ENCODE results near the gene CTSD. TPM values are rescaled to one million over a fixed set of nuclear protein-coding genes. Genes with fewer than 3 reads are reported as not detected.

The CTSD gene
- total and polyA plus RNA-seq, 2 of the 4 experiments (the other 2 are of a cell fraction): 39.8 to 166 TPM

GRCh38 chr11:1768141-1768469 is 4.4 kb upstream of the CTSD start:
- H3K14ac ChIP-seq (replicated peaks; ENCODE audit: low read depth, low read length): no peak overlapping the region
- no peak overlapping the region for H3K4me3 ChIP-seq (ENCODE audit: insufficient read depth, low read depth, low read length)
- peaks cover 13% of the 10 kb centered on the region for H3K4me1 ChIP-seq (ENCODE audit: control insufficient read depth, insufficient read depth, low read length)
- no peak overlapping the region for H2BK5ac ChIP-seq (ENCODE audit: low read depth, low read length, poor library complexity, severe bottlenecking)
- H3K79me1 ChIP-seq (ENCODE audit: low read depth in 1 of 2, low read length in 2 of 2): peaks cover 0 to 3% of the 10 kb centered on the region in 2 experiments; a peak in 2 of 4 replicates
- no peak overlapping the region for H4K8ac ChIP-seq (ENCODE audit: low read depth in 2 of 2, low read length in 2 of 2)
- TF ChIP-seq POLR2A (IDR thresholded peaks at IDR 0.05; ENCODE audit: low read depth, low read length) (no peak), BHLHE40 (IDR thresholded peaks at IDR 0.05; ENCODE audit: low read depth, low read length) (no peak), CTCF (conservative IDR thresholded peaks at IDR 0.05; ENCODE audit: low read depth, low read length) (no peak), MAFK (IDR thresholded peaks at IDR 0.05; ENCODE audit: low read depth, low read length) (no peak), CHD1 (IDR thresholded peaks at IDR 0.05; ENCODE audit: low read depth, low read length) (no peak)
- no peak overlapping the region for H3K18ac ChIP-seq (ENCODE audit: low read depth, low read length)
- in situ Hi-C loops (cut with MboI; ENCODE audit: low sequenced_read_pairs) (no loop called here), intact Hi-C loops (cut with micrococcal nuclease) (no loop called here), dilution Hi-C loops (cut with HindIII; ENCODE audit: low sequenced_read_pairs, unreplicated experiment) (no loop called here)
- no TSS peak for BruUV-seq (replicated peaks)
- peak overlapping the region; percentile 33 for H2AFZ ChIP-seq (replicated peaks; ENCODE audit: low read length, poor library complexity)
- no peaks in the 10 kb centered on the region for H3K9me3 ChIP-seq (ENCODE audit: control insufficient read depth, insufficient read depth, low read length)
- no peak overlapping the region for H2BK120ac ChIP-seq (ENCODE audit: low read depth, low read length)
- no peak overlapping the region for H4K5ac ChIP-seq (ENCODE audit: low read depth, low read length)
- no peaks in the 10 kb centered on the region for H4K20me1 ChIP-seq (ENCODE audit: insufficient read depth, low read length)
- H3K36me3 ChIP-seq (ENCODE audit: control insufficient read depth, insufficient read depth, low read length): no peaks in the 10 kb centered on the region
- H2AK9ac ChIP-seq (replicated peaks; ENCODE audit: low read depth, low read length, poor library complexity): no peak overlapping the region
- H3K4me2 ChIP-seq (ENCODE audit: low read depth, low read length): no peak overlapping the region
- 60% methylated on average over 1 of the region's 7 CpGs; no CpG with 5 or more reads in 1 of the 2 experiments for WGBS, 2 experiments (ENCODE audit: extremely low coverage in 2 of 2, insufficient read length in 1 of 2)
- ATAC-seq (ENCODE audit: low read depth) (no peak), DNase-seq (no peak)
- no peak overlapping the region for H3K9ac ChIP-seq (ENCODE audit: low read depth, low read length)
- H3K56ac ChIP-seq (ENCODE audit: extremely low read depth, insufficient read depth, low read length): no peak overlapping the region
- CTCF ChIA-PET: no interaction called here
- H2BK15ac ChIP-seq (ENCODE audit: low read depth, low read length): no peak overlapping the region
- no peaks in the 10 kb centered on the region for H3K27me3 ChIP-seq (ENCODE audit: control insufficient read depth, insufficient read depth, low read length)
- no peak overlapping the region for H4K91ac ChIP-seq (ENCODE audit: insufficient read depth, low read depth, low read length)
- no peak overlapping the region for H3K27ac ChIP-seq (ENCODE audit: insufficient read depth, low read length)
- POLR2A ChIA-PET (ENCODE audit: unreplicated experiment): no interaction called here
- H3K9me1 ChIP-seq (ENCODE audit: insufficient read depth, low read length): peaks cover 5% of the 10 kb centered on the region
- H3K23ac ChIP-seq (ENCODE audit: low read depth, low read length): no peak overlapping the region
- no peak overlapping the region for H2BK20ac ChIP-seq (ENCODE audit: low read depth, low read length)
- 0 out of 2 replicates have a peak overlapping the region, but pooled peaks have one; percentile 12 for H2AK5ac ChIP-seq (ENCODE audit: low read depth, low read length)
- H3K4ac ChIP-seq (ENCODE audit: low read depth, low read length): no peak overlapping the region; the same call in 1 of the 2 replicates

Data from IMR-90 (cell line).